HS-5 (cell line): Measurements from ENCODE around the gene RHO.

Experiments
- DNase-seq: peaks from one replicate; pipeline ENCODE4 v3.0.0-alpha.2; 2012; ENCODE audit warnings: low read depth

RHO gene

GRCh38 chr3:129520960-129521359 is 7.5 kb upstream of the RHO start:
- DNase-seq: no peak

GRCh38 chr3:129521611-129522010 is 6.8 kb upstream of the RHO start:
- no peak for DNase-seq

- DNase-seq: no peak
Observed at GRCh38 chr3:129522953-129523352, 5.5 kb upstream of the RHO start.

GRCh38 chr3:129524081-129524480 is 4.4 kb upstream of the RHO start:
- no peak for DNase-seq

GRCh38 chr3:129525341-129525968 is 3.0 kb upstream of the RHO start:
- DNase-seq: no peak

GRCh38 chr3:129526121-129526900 is 2.1 kb upstream of the RHO start:
- no peak for DNase-seq

- no peak for DNase-seq
Observed at GRCh38 chr3:129527262-129527661, 1.2 kb upstream of the RHO start.

GRCh38 chr3:129529436-129530210 is 1.2 kb downstream of the RHO start:
- no peak for DNase-seq

- DNase-seq: no peak
Observed at GRCh38 chr3:129530251-129530791, 1.9 kb downstream of the RHO start.

GRCh38 chr3:129530821-129531220 is 2.4 kb downstream of the RHO start:
- no peak for DNase-seq

GRCh38 chr3:129531699-129532098 is 3.3 kb downstream of the RHO start:
- DNase-seq: no peak

- DNase-seq: no peak
Observed at GRCh38 chr3:129532261-129532660, 3.8 kb downstream of the RHO start.

- DNase-seq: no peak
Observed at GRCh38 chr3:129533406-129533805, 5.0 kb downstream of the RHO start.

GRCh38 chr3:129534428-129535027 is 6.1 kb downstream of the RHO start:
- DNase-seq: no peak

GRCh38 chr3:129535075-129535474 is 6.6 kb downstream of the RHO start:
- DNase-seq: no peak

- DNase-seq: no peak
Observed at GRCh38 chr3:129536374-129536667, 7.9 kb downstream of the RHO start.

- DNase-seq: no peak
Observed at GRCh38 chr3:129536804-129537203, 8.4 kb downstream of the RHO start.

- no peak for DNase-seq
Observed at GRCh38 chr3:129539206-129539605, 10.8 kb downstream of the RHO start.

GRCh38 chr3:129540776-129541516 is 12.5 kb downstream of the RHO start:
- DNase-seq: no peak

GRCh38 chr3:129542747-129543146 is 14.3 kb downstream of the RHO start:
- DNase-seq: no peak

GRCh38 chr3:129543156-129543790 is 14.8 kb downstream of the RHO start, which contains the start of gene H1-8:
H1-8 (plus strand) TSS chr3:129543175; CDS start chr3:129543219, 44 bp downstream.
- no peak for DNase-seq
